DMS 273 (cell line): ENCODE results near the gene STXBP3.

Experiments used
- DNase-seq: peaks from one replicate; lab custom pipeline; 2025; ENCODE audit not compliant: unreplicated experiment; lab: John Stamatoyannopoulos, UW

The STXBP3 gene

DNA sequence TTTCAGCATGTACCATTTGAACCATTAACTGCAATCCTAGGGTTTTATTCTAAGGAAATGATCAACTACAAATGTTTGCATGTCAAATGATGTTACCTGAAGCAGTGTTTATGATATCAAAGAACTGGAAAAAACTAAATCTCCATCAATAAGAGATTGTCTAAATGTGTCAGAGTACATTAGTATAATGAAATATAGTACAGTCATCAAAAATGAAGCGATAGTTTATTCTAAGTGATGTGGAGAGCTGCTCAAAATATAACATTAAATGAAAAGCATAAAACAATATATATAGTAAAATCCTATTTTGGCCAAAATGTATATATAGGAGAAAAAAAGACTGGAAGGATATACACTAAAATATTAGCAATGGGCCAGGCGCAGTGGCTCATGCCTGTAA lies 86.5 kb downstream of the STXBP3 start:
- DNase-seq = no peak

DNA sequence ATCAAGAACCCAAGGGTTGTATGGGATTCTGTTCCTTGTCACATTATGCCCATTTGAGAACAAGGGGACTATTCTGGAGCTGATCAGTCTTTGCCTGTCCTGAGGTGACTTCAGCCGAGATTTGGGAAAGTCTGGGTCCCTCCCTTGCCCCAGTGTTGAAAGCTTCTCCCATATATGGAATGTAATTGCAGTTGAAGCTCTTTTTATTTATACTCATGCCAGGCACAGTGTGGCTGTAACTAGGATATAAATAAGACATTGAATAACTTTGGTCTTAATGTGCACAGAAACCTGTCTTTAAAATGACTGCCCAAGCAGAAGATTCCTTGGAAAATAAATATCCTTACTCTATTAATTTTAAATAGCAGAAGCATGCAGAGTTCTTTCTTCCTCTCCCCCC lies 95.2 kb downstream of the STXBP3 start:
- DNase-seq = peak; percentile 44

DNA sequence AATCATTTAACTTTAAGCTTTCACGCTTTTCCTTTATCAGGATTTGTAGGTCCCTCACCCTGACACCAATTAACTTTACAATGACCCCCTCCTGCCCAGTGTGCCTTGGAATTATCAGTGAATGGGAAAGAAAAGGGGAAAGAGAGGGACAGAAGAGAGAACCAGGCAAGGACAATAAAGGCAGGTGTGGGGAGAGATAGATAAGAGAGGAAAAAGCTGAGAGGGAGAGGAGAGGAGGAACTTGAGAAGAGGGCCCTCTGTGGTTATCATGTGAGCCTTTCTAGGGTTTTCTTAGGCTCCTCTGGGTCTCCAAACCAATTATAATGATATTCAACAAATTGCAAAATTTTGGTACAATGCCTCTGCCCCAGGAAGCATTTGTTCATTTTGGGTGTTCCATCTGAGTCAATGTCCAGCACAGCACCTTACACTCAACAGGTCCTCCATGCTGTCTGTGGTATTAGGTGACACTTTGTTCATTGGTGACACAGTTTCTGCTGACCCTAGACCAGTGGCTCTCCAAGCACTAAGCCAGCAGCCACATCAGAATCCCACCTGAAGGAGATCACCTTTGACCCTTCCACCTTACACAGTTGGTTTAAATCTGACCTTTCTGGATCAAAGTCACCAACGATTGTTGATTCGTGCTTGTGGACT lies 96.2 kb downstream of the STXBP3 start:
- DNase-seq = no peak

DNA sequence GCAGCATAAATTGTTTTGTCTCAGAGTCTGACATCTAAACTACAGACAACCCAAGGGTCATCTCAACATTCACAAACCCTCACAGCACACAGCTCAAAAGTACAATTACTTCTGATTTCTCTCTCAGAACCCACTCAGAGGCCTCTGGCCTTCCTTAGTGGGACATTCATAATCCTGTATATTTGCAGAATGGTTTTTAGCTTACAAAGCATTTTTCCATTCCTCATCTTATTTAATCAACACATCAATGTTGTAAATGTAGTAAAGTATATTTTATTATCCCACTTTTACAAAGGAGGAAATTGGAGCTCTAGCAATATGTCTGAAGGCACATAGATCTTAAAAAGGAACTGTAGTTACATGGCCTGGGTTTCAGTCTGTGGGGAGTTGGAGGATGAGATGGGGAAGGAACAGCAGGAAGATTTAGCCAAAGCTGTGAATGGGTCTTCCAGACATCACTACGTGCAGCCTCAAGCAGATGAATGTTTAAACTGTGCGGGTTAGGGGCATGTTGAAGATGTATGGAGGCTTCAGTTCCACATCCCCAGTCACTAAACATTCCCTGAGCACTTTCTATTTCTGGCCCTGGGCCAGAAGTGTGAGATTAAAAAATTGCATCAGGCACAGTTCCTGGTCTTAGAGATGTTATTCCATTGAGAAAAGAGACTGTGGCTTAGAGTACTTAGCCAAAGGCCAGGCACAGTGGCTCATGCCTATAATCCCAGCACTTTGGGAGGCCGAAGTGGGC lies 97.1 kb downstream of the STXBP3 start:
- peak; percentile 42 for DNase-seq

DNA sequence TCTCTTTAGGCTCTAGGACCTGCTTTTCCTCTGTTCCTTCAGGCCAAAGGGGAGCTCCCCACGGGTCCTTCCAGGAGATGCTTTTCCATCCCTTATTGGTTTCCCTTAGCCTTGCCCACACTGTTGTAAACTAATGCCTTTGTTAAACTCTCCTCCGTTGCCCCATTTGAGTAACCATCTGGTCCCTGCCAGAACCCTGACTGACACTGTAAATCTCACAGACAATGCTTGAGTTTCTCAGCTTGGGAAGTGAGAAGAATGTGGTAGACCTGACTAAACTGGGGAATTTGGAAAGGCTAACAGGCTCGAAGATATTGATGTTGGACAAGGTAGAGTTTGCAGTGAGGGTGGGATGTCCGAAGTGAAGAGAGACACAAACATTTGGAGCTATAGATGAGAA lies 99.0 kb downstream of the STXBP3 start:
- peak; percentile 47 for DNase-seq

DNA sequence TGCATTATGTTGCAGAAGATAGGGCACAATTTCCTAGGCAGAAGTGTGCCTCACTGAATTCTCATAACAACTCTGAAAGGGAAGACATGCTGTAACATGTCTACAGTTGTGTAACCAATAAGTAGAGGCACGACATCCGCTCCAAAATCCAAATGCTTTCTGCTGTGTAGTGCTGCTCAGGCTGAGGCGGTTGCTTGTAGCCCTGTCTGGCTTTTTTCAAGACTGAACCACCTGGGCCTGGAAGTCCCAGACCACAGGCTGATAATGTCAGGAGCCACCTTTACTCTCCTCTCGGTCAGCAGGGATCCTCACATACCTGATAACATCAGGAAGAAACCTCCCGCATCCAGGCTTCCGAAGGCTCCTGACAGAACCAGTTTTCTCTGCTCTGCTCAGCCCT lies 99.5 kb downstream of the STXBP3 start:
- peak; percentile 62 for DNase-seq

DNA sequence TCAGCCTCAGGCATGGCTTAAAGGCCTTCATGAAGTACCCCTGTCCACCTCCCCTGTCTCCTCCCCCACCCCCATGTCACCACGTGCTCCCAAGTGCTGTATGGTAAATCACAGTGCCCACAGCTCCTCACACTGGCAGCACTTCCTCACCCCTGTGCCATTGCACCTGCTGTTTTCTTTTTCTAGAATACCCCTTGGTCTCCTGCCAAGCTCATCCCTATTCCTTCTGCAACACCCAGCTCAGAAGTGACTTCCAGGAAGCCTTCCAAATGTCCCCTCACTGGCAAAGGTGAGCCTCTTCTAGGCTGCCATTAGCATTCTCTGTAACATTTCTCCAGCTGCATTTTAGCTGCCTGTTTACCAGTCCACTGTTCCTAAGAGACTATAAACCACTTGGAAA lies 101.0 kb downstream of the STXBP3 start:
- DNase-seq = peak; percentile 39

DNA sequence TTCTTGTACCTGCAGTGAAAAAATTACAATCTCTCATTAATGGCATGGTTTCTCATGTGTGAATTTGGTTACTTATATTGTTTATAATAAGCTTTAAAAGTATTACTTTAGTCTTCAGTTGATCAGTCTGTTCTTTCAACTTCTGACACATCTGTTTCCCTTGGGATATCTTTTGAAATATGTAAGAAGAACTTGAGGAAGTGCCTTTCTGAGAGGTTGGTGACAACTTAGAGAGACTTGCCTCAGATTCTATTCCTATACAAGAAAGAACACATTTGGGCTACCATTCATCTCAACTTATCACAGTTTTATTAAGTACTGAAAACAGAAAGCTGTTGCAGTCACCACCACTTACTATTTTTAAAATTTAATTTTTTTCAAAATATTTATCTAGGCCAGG lies 102.3 kb downstream of the STXBP3 start:
- DNase-seq = no peak

DNA sequence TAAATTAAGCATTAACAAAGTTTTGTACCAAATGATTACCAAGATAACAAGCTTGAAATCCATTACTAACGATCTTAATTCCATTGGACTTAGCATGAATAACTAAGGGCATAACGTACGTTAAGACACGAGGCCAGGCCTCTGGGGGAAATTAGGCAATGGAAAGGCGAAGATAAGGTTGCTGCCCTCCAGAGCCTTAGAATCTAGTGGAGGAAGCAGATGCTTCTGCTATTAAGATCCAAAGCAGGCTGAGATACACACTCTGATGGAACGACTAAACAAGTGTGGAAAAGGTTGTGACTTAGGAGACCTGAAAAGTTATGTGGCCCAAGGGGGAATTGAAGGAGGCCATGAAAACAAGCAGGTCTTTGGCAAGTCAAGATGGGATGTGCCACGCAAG lies 104.5 kb downstream of the STXBP3 start:
- DNase-seq = no peak

DNA sequence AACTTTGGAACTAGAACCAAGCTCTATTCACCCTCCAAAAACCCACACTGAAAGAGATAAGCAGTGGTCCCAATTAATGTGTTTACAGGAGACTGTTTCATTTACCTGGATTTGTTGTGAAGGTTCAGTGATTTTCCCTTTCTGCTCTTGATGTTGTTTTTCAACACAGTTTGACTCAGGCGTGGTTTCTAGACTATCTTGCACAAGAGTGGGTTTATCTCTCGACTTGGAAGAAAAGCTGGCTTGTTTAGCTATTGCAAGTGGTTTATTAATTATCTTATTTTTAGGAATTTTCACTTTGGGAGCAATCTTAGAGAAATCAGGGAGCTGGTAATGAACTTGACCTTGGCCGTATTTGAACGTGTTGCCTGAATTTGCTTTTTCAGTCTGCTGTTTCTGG lies 105.1 kb downstream of the STXBP3 start:
- no peak for DNase-seq

DNA sequence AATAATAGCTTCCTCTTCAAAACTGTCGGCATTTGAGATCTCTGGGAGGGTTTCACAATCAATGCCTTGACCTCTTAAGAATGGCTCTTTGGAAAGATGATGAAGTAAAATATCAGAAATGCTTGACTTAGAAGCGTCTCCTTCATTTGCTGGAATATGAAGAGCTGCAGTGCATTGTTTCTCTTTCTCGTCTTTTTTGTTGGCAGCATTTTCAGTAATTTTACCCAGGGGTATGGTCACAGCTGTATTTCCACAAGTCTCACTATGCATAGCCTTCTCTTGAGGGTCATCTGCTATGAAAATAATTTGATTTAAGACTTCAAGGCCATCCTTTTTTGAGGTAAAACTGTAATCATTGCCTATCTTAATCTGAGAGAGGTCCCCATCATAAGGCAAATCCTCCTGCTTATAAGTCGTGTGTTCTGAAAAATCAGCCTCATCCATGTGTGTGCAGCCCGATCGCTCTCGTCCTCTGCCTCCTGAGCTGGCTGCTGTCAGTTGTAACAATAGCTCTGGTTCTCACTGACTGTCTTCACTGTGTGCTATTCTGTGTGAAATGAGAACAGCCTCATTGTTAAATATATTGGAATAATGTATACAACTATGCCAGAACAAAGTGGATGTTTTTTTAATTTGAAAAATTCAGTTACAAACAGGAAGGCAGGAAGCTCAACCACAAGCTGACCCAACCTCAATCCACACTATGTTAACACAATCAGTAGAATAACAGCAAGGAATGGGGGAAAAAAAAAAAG lies 105.9 kb downstream of the STXBP3 start:
- DNase-seq = no peak

DNA sequence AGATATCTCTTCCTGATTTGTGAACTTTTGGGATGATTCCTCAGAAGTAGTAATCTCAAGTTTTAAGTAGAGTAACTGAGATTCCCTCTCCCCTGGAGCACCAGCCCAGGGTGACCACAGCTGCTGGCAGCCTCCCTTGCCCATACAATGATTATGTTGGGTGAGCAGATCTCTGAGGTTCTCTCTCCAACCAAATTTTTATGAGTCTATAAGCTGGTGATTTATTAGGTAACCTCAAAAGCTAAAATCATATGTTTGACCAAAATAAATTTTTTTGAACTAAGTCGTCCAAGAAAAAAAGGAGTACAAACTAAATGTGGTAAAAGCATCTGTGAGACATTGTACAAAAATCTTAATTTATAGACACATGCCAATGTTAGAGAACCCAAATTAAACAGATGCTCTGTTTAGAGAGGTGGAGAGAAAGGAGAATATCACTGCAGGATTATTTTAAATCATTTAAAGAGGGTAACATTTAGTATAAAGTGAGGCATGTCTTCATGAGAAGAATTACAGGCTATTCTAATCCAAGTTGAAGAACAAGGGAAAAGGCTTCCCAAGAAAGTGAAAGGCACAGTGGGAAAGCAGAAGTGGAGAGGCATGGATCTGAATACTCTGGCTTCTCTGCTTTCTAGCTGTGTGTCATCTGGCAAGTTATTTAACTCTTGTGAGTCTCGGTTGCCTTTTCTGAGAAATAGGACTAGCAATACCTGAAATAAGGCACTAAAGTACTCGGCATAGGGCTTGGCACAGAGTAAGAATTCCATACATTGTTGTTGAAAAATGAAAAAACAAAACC lies 107.9 kb downstream of the STXBP3 start:
- no peak for DNase-seq

DNA sequence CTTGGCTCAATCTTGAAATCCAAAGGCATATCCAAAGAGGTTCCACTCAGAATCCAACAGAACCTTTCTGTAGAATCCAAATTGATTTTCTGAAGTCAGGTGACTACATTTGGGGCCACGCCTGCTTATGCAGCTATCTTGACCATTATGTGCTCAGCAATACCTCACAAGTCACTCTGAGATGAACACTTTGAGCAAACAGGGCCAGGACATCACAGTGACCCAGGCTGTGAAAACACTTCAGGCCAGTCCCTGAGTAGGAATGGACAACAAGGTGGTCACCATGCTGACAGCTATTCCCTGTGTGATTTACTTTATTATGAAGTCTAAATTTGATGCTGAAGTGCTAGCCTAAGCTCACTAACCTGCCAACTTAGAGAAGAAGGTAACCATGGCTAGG lies 110.5 kb downstream of the STXBP3 start, which contains the start of gene AKNAD1:
Gene AKNAD1, minus strand, starts transcription at position 101 of the 400 bp plus-strand sequence. CDS start 4,430 bp downstream, outside the sequence.
- no peak for DNase-seq

DNA sequence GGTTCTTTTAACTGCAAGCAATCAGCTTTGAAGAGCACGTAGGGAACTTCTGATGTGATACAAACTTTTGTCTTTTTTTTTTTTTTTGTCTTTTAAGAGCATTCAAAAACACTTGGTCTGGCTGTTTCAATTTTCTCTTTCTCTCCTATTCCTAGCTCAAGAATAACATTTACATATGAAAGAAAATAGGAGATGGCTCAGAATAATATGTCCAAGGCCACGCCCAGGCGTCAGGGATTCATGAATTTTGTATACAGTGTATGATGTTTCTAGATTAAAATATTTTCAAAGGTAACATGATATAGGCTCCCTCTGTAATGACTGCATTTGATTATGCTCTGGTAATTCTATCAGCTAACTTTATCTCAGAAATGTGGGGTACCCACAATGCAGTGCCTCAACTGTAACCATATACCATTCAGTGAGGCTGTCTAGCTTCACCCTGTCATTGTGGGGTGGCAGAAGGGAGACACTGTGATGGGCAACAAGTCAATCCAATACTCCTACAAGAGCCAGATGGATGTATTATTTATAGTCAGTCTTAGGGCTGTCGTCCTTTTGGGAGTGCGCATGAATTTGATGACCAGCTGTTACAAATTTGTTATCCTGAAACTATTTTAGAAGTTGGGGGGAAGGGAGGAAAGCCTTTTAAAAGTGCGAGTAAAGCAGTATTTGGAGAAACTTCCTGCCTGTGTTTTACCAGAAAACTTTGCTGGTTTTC lies 111.9 kb downstream of the STXBP3 start:
- peak; percentile 98 for DNase-seq
